Stimulated activated CD8-positive, alpha-beta memory T cell treated with anti-CD3 and anti-CD28 coated beads, Interleukin-7, amount 100 ng/mL, for 48 hours (primary cell): ENCODE measurements around the gene MSMO1.
"Not testable (repeated sequence)": the region's sequence is repeated elsewhere in the genome, so short reads cannot be mapped to it uniquely, and the experiment has no call there.

Experiments used
- DNase-seq, 2 donors: peaks; one replicate each; pipeline ENCODE4 v3.0.0-alpha.2; 2020; ENCODE audit warnings: low read depth in 1 of 2; ENCODE audit errors: extremely low read depth in 1 of 2

Gene MSMO1

DNA sequence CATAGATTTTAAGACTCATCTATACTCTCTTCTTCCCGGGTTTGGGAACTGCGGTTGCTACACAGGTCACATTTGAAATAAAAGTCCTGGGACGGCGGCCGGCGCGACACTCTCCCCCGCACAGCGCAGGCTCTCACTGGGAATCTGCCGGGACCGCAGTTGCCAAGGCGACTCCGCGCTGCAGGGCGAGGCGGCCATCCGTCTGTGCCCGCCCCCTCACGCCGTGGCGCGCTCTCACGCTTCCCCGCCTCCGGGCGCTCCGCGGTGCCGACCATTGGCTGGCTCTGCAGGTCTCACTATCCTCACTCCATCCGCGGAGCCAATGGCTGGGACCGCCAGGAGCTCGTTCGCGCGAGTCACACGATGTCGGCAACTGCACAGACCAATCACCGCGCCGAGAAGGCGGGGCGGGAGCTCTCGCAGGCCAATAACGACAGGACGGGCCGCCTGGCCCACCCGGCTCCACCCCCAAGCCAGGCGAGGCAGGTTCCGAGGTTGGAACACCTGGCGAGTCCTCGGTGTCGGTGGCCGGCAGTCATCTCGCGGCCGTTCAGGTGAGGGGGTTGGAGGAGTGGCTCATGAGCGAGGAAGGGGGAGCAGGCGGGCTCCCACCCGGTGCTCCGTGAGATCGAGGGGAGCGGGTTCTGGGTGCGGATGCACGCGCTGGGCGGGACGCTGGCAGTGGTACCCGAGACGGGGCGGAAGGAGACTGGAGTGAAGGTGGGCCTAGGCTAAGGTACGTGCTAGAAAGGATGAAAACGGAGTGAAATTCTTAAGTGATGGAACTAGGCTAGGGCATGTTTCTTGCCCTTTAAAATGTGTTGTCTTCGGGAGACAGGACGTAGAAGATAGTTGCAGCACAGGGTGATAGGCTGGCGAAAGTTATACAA lies at the start of gene MSMO1:
Gene MSMO1 (plus strand): TSS at position 459 of the 890 bp plus-strand sequence. CDS start 5,702 bp downstream, outside the sequence.
- peak; percentile 98 for DNase-seq

GRCh38 chr4:165279531-165279930 lies 47.9 kb upstream of the MSMO1 start:
- DNase-seq, result not testable (repeated sequence)

- not testable (repeated sequence) for DNase-seq
Measured at GRCh38 chr4:165284697-165285096, 42.8 kb upstream of the MSMO1 start.

DNA sequence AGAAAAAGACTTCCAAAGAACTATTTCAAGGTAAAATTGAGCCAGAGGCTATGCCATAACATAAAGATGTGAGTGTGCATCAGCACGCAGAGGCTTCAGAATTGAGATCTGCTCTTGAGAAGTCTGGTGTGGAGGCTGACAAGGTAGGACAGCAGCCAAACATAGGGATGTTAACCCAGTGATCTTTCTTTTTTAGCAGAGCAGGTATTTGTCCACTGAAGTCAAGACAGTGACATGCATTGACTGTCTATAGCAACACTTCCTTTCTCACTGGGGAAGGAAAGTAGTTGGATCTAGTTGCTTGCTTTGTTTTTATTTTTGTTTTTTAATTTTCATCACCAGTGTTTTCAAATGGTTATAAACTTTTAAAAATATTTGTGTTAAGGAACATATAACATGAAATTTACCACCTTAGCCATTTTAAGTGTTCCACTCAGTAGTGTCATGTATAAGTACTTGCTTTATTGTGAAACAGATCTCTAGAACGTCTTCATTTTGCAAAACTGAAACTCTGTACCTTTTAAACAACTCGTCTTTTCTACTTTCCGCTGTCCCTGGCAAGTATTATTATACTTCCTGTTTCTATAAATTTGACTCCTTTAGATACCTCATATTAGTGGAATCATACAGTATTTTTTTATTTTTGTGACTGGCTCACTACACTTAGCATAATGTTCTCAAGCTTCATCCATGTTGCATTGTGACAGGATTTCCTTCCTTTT lies 40.7 kb upstream of the MSMO1 start:
- not testable (repeated sequence) for DNase-seq

- no peak for DNase-seq
Measured at GRCh38 chr4:165288226-165288625, 39.2 kb upstream of the MSMO1 start.

DNA sequence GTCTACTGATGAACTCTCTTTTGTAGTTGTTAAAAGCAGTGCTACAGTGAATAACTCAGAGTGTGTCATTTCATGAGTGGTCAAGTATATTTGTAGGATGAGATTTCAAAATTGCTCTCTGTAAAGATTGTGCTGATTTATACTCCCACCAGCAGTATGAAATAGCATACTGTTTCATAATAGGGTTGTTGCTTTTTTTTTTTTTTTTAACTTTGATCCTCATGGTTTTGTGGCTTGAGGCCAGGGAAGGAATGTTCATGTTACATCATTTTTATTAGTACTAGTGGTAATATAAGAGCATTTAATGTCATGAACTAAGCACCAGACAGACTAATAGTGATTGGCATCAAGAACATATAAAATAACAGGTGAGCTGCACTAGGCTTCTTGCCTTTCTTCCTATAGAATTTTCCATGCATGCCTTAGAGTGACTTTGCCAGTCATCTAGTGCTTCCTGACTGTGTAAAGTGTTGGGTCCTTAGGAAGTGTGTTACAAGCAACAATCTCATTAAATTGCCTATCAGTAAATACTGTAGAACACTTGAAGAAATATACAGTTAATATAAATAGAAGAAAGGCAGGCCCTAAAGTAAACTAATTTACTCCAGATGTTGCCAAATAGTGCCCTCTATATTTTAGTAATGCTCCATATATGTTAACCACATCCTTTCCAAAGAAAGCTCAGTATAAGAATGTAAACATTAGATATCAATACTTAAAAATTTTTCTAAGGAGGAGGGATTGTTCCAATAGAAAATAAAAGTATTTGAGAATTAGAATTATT lies 38.6 kb upstream of the MSMO1 start:
- DNase-seq, result no peak

DNA sequence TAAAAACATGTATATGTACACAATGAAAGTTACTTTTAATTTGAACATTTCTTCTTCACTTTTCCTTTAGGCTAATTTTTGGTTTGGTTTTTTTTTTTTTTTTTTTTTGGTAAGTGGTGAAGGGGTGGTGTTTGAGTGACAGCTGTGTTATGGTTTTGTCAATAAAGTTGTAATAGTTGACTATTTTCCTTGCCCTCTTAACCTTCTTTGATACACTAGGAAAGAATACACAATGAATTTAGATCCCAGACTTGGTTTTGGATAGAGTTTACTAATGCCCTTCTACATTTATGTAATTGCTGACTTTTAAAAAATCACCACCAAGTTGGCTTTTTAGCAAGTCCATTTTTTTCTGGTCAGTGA lies 38.1 kb upstream of the MSMO1 start:
- DNase-seq, result no peak

GRCh38 chr4:165293061-165293460 lies 34.4 kb upstream of the MSMO1 start:
- no peak for DNase-seq

DNA sequence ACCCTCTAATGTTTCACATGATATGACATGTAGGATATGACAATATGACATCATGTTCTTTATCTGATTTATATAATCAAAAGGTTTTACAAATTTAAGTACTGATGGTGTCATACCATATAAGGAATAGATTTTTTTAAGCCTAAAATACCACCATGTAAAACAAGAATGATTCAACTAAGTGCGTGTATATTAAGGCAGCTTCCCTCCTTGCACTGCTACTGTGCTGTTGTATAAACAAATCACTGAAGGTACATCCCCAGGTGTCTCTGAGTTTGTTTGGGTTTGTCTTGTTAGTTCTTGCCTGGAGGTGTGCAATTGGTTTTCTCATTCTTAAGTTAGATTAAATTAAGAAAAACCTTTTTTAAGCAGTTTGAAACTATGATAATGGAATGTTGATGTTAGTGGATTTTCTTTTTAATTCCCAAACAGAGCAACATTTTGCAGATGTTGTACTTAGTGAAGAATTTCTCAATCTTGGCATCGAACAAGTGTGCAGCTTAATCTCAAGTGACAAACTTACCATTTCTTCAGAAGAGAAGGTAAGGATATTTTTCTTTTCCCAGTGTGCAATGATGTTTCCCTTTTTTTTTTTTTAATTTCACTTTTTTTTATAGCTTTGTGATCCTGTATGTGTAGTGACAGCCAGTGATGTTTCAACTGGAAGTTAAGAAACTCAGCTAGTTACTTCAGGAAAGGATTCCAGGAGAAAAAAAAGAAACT lies 33.4 kb upstream of the MSMO1 start:
- DNase-seq, result no peak

- no peak for DNase-seq
Measured at GRCh38 chr4:165294907-165295306, 32.6 kb upstream of the MSMO1 start.

DNA sequence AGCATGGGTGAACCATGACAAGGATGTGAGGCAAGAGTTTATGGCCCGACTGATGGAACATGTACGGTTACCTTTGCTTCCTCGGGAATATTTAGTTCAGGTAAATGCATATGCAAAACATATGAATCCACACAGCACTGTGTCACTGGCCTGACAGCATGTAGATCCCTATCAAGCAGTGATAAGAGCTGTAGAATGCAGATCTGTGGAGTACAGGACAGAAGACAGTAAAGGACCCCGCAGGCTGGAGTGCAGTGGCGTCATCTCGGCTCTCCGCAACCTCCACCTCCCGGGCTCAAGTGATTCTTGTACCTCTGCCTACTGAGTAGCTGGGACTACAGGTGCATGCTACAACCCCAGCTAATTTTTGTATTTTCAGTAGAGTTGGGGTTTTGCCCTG lies 29.8 kb upstream of the MSMO1 start:
- no peak for DNase-seq

DNA sequence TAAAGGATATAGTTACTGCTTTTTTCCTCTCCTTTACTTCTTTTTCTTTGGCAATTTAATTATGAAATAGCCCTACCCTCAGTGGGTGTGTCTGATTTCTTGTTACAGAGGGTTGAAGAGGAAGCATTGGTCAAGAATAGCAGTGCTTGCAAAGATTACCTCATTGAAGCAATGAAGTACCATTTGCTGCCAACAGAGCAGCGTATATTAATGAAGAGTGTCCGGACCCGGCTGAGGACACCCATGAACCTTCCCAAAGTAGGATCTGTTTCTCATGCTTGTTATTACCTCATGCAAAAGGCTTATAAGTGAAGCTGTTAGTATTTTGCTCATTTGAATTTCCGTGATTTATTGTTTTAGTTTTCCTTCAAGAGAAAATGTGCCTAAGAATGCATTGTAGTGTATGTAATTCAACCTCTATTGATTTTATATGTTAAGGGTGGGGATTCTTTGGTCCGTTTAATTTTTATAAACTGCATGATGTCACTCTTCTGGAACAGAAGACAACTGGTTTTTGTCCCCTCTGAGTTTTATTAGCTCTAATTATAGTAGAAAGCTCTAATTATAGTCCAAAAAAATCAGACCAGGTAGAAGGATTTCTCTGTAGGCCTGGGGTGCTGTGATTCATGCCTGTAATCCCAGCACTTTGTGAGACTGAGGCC lies 27.9 kb upstream of the MSMO1 start:
- DNase-seq, result no peak

DNA sequence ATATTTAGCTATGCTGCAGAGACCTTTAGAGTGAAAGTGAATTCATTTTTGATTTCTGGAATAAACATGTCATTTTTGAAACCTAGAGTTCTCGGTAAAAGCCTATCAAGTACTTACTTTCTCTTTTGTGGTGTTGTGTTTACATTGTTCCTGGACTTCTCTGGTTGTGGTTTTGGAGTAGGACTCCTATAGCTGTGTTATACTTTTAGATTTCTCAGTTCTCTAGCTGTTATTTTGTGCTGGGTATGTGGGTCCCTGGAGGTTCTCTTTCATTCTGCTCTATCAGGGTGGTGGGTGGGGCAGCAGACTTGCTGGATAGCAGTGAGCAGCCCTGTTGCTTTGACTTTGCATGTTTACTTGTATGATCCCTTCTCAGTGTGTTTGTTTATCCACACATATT lies 25.6 kb upstream of the MSMO1 start:
- DNase-seq, result no peak

- no peak for DNase-seq
Measured at GRCh38 chr4:165302658-165303057, 24.8 kb upstream of the MSMO1 start.

GRCh38 chr4:165308166-165308565 lies 19.3 kb upstream of the MSMO1 start:
- no peak for DNase-seq

DNA sequence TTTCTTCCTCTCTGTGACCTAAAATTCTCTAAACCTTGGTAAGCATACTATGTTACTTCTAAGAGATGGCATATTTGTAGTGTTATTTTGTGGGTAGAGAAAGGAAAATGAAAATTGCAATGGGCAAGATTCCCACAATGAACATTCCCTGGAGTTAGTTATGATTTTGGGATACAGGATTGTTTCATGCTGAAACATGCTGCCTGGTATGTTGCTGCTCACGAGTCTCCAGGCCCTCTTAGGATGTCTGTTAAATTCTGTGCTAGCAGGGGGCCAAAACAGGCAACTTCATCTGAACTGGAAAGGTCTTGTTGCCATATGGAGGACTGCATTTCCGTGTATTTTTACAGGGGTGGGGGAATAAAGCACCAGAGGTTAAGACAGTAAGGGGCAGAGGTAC lies 18.9 kb upstream of the MSMO1 start:
- no peak for DNase-seq

DNA sequence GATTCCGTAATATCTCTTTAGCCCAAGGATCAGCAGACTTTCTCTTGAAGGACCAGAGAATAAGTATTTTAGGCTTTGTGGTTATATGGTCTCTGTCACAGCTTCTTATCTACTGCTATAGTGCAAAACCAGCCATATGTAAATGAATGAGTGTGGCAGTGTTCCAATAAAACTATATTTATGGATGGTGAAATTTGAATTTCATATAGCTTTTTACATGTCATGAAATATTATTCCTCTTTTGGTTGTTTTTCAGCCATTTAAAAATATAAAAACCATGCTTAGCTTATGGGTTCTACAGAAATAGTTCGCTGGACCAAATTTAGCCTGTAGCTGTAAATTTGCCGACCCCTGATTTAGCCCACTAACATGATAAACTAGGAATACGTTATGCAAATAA lies 18.0 kb upstream of the MSMO1 start:
- DNase-seq, result no peak

- no peak for DNase-seq
Measured at GRCh38 chr4:165312506-165312905, 15.0 kb upstream of the MSMO1 start.

- no peak for DNase-seq
Measured at GRCh38 chr4:165319030-165319429, 8.4 kb upstream of the MSMO1 start.

DNA sequence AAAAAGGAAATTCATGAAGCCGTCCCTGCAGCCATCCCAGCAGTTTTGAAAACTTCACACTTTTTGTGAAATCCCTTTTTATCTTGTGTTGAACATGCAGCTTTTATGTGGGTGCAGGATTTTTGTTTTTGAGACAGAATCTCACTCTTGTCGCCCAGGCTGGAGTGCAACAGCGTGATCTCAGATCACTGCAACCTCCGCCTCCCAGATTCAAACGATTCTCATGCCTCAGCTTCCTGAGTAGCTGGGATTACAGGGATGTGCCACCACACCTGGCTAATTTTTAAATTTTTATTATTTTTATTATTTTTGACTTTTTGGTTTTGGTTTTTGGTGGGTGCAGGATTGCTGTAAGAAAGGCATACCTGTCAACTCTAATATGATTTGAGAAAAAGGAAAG lies 8.0 kb upstream of the MSMO1 start:
- no peak for DNase-seq
